GM19023 (cell line): Measurements from ENCODE around the gene OR4K17.
"Not testable (repeated sequence)": the region's sequence is repeated elsewhere in the genome, so short reads cannot be mapped to it uniquely, and the experiment has no call there.

Experiments
- ATAC-seq: cut with Tn5 transposase; IDR thresholded peaks from one replicate; pipeline ENCODE4 v1.9.1; 2021; ENCODE audit warnings: mild to moderate bottlenecking, moderate library complexity; ENCODE audit not compliant: unreplicated experiment

The OR4K17 gene, protein sequence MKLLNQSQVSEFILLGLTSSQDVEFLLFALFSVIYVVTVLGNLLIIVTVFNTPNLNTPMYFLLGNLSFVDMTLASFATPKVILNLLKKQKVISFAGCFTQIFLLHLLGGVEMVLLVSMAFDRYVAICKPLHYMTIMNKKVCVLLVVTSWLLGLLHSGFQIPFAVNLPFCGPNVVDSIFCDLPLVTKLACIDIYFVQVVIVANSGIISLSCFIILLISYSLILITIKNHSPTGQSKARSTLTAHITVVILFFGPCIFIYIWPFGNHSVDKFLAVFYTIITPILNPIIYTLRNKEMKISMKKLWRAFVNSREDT

DNA sequence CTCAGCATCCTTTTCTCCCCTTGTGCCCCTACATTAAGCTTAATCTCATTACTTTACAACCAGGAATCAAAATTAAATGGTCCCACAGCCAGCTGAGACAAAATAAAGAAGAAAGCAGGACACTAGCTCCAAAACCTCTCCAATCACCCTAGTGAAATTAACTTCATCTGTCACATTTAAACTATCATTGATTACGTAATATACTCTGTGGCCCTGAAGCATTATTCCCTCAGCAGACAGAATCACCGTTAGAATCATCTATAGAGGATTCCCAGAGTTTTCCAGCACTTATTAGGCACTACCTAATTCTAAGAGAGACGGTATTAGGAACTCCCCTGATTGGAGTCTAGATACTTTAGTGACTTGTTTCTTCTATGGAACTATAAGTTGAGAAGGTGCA, at the start of gene OR4K17:
Gene OR4K17, plus strand, starts transcription at position 302 of the 400 bp plus-strand sequence. CDS start 6,761 bp downstream, outside the sequence.
- no peak for ATAC-seq

DNA sequence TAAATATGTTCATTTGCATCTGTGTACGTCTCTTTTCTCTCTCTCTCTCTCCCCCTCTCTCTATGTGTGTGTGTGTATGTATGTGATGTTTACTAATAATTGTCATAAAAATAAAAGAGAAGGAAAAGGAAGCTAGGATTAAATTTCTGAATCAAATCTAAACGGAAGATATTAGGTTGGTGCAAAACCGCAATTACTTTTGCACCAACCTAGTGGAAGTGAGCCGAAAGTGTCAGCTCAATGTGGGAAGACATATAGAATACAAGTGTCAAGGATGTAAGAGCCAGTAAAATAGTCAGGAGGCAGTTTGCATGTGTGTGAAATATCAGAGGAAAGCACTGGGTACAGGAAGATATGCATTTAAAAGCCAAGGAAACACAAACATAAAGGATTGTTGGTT, 18.5 kb upstream of the OR4K17 start:
- ATAC-seq, result no peak

DNA sequence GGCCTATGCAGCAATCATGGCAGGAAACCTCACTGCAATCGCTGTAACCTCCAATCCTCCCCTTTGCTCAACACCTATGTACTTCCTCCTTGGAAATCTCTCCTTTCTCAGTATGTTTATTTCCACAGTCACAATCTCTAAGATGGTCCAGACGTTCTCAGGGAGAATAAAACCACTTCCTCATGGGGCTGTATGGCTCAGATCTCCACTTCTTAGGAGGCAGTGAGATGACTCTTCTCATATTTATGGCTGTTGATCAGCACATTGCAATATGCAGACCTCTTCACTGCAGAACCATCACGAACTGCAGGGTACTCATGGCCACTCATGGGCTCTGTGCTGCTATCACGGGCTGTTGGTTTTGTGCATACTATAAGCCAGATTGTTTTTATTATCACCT, 17.1 kb upstream of the OR4K17 start:
- no peak for ATAC-seq

DNA sequence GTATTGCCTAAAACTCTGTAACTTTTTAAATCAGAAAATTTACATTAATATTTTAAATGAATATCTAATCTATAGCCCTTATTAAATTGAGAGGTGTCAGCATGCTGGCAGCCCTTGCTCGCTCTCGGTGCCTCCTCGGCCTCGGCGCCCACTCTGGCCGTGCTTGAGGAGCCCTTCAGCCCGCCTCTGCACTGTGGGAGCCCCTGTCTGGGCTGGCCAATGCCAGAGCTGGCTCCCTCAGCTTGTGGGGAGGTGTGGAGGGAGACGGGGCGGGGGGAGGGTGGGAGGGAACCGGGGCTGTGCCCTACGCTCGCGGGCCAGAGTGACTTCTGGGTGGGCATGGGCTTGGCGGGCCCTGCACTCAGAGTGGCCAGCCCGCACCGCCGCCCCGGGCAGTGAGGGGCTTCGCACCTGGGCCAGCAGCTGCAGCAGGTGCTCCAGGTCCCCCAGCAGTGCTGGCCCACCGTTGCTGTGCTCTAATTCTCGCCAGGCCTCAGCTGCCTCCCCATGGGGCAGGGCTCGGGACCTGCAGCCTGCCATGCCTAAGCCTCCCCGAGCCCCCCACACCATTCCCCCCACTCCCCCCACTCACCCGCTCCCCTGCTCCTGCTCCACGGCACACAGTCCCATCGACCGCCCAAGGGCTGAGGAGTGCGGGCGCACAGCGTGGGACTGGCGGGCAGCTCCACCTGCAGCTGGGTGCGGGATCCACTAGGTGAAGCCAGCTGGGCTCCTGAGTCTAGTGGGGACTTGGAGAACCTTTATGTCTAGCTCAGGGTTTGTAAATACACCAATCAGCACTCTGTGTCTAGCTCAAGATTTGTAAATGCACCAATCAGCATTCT, 11.4 kb upstream of the OR4K17 start:
- ATAC-seq, result not testable (repeated sequence)

DNA sequence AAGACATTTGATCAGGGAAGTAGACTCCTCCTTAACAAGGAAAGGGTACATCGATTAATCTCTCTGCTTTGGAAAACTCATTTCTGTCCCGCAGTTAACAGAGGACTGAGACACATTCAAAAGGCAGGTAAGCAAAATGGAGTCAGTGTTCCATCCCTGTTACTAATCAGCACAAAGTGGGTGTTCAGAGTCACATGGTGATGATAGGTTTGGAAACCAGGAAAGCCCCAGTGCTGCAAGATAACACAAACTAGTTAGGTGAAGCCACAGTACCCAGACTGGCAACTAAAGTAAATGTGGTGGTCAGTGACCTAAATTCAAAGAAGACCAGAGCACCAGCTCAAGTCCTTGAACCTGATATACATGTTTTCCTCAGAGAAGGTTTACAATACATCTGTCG, 1.8 kb downstream of the OR4K17 start:
- ATAC-seq, result no peak

DNA sequence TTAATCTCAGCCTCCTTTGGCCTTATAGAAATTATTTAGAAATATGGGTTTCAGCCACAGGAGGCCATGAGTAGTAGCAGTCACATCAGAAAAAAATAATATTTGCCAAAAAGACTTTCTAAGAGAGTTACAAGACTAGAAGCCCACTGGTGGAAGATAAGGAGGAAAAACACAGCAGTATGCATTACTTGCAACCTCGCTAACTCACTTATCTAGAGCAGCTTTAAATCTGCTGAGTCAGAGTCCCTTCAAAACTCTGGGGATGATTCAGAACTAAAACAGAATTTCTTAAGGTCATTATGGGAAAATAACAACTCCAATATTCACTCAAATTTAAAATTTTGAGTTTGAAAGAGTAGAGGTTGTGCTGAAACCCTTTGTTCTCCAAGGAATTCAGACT, 6.2 kb downstream of the OR4K17 start:
- ATAC-seq, result no peak

DNA sequence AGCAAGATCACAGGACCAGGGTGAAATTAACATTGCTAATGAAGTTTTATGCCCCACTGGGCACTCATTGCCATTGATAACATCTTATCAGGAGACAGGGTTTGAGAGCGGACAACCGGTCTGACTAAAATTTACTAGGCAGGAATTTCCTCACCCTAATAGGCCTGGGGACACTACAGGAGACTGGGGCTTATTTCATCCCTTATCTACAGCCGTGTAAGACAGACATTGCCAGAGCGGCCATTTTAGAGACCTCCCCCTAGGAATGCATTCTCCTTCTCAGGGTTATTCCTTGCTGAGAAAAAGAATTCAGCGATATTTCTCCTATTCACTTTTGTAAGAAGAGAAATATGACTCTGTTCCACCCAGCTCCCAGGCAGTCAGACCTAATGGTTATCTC, 8.3 kb downstream of the OR4K17 start:
- no peak for ATAC-seq

DNA sequence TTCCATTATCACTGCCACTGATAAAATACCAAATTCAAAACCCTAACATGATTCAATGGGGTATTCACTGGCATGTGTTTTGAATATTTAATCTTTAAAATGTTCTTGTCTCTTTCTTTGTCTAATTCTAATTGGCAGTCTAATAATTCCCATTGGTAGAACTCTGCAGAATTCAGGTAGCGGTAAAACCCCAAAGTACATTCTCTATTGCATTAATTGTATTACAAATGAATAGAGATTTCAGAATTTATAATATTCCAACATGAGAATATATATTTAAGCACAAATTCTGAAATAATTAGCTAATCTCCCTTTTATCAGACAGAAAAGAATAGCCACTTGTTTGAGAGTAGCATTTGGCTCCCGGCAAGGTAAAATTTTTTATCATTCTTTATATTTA, 28.0 kb downstream of the OR4K17 start, which contains the start of gene OR4N5:
Gene OR4N5, plus strand, starts transcription at position 301 of the 400 bp plus-strand sequence. CDS start 4,916 bp downstream, outside the sequence.
- ATAC-seq, result no peak

DNA sequence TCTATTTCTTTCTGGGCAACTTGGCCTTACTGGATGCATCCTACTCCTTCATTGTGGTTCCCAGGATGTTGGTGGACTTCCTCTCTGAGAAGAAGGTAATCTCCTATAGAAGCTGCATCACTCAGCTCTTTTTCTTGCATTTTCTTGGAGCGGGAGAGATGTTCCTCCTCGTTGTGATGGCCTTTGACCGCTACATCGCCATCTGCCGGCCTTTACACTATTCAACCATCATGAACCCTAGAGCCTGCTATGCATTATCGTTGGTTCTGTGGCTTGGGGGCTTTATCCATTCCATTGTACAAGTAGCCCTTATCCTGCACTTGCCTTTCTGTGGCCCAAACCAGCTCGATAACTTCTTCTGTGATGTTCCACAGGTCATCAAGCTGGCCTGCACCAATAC, 33.4 kb downstream of the OR4K17 start:
- ATAC-seq, result no peak

DNA sequence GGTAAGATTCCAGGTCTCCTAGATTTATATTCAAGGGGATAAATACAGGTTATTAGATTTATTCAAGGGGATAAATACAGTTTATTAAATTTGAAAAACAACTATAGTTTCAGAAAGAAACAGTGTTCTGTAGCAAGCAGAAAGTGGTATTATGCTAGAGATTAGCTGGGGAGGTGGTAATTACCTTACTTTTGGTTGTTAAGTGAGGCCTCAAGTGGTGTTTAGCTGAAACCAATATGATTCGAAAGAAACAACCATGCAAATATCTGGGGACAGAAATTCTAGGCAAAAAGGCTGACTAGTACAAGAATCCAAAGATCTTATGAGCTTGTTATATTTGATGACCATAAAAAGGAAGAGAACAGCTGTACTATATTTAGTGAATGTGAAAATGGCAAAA, 34.3 kb downstream of the OR4K17 start:
- no peak for ATAC-seq

DNA sequence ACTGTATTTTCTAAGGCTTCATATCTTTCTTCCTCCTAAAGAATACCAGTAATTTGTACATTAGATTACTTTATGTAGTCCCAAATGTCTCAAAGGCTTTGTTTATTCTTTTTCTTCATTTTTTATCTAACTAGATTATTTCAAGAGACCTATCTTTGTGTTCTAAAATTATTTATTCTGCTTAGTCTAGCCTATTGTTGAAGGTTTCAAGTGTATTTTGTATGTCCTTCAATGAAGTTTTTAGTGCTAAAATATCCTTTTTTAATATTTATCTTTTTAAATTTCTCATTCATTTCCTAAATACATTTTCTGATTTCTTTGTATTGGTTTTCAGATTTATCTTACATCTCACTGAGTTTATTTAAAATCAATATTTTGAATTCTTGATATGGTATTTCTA, 53.9 kb downstream of the OR4K17 start:
- ATAC-seq, result no peak

DNA sequence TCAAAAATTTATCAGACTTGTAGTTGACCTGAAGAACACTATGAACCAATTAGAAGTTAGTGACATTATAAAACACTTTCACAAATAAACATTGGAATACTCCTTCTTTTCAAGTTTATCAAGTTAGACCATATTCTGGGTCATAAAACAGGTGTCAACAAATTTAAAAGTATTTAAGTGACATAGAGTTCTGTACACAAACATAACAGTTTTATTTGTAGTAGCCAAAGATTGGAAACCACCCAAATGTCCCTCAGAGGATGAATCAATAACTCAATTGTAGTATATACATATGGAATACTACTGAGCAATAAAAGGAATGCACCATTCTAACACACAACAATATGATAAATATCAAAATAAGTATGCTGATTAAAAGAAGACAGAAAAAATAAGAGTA, 56.6 kb downstream of the OR4K17 start:
- no peak for ATAC-seq

DNA sequence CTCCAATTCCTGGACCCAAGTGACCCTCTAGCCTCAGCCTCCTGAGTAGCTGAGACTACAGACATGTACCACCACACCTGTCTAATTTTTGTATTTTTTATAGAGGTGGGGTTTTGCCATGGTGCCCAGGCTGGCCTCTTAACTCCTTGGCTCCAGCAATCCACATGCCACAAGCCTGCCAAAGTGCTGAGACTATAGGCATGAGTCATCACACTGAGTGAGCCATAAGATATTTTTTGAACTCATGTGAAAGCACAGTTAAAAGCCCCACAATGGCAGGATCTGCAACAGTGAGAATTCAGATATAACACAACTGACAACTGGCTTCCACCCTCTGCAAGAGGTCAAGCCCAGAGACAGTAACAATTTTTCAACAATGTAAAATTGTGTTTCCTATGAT, 59.3 kb downstream of the OR4K17 start:
- not testable (repeated sequence) for ATAC-seq
